IPS-18c (cell line): Measurements from ENCODE around the gene TMEM141.
"Not testable (repeated sequence)": the region's sequence is repeated elsewhere in the genome, so short reads cannot be mapped to it uniquely, and the experiment has no call there.

Experiments used
- H3K4me3 ChIP-seq: 2 replicates; pipeline ENCODE4 v1.7.0; 2013; ENCODE audit warnings: low read depth, mild to moderate bottlenecking, low read length, moderate library complexity; ENCODE audit not compliant: insufficient read depth
- H3K9me3 ChIP-seq: one replicate; pipeline ENCODE4 v1.6.1; 2013; ENCODE audit warnings: mild to moderate bottlenecking, low read length, moderate library complexity; ENCODE audit not compliant: control insufficient read depth, insufficient read depth

Gene TMEM141

DNA sequence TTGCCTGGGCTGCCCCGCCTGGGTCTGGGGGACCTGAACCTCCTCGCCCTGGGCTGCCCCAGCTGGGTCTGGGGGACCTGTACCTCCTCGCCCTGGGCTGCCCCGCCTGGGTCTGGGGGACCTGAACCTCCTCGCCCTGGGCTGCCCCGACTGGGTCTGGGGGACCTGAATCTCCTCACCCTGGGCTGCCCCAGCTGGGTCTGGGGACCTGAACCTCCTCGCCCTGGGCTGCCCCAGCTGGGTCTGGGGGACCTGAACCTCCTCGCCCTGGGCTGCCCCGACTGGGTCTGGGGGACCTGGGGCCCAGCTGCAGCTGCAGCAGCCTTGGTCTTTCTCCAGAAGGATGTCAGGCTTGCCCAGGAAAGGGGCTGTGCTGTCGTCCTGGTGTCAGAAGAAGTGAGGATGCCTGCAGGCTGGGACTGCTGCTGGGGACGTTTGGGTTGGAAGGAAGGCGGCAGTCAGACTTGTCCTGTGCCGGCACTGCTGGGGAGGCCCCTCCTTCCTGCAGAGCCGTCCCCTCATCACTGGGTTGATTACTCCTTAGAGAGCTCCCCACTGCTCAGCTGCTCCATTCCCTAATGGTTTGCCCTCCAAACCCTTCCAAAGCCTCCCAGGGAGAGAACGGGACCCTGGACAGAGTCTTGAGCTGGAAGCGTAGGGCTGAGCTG lies 42.4 kb downstream of the TMEM141 start:
- H3K4me3 ChIP-seq, H3K9me3 ChIP-seq: not testable (repeated sequence)

DNA sequence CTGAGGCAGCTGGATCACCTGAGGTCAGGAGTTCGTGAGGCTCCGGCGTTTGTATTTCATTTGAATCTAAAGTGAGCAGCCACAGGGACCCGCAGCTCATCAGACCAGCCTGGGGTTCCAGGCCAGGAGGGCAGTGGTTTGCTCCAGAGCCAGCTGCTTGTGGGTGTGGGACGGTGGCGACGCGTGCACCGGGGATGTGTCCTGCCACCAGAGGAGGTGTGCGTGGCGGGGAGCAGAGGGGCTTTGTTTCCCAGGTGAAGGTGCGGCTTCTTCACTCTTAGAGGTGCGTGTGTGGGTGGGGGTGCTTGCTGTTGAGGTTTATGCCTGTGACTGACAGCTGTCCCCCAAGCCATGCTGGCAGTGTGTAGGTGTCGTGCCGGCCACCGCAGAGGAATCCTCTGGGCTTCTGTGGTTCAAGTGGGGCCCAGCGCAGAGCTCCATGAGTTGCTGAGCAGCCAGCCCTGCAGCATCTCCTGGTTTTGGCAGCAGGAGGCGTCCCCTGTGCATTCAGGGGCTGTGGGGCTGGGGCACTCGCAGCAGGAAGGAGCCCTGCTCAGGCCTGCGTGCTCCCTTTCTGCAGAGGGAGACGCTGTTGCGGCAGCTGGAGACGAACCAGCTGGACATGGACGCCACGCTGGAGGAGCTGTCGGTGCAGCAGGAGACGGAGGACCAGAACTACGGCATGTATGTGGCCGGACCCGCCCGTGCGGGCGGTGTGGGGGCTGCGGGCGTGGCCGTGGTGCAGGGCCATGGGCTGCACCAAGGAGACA lies 44.2 kb downstream of the TMEM141 start:
- Histone ChIP-seq H3K4me3 (no peak overlapping the region), H3K9me3 (no peaks in the 10 kb centered on the region)

DNA sequence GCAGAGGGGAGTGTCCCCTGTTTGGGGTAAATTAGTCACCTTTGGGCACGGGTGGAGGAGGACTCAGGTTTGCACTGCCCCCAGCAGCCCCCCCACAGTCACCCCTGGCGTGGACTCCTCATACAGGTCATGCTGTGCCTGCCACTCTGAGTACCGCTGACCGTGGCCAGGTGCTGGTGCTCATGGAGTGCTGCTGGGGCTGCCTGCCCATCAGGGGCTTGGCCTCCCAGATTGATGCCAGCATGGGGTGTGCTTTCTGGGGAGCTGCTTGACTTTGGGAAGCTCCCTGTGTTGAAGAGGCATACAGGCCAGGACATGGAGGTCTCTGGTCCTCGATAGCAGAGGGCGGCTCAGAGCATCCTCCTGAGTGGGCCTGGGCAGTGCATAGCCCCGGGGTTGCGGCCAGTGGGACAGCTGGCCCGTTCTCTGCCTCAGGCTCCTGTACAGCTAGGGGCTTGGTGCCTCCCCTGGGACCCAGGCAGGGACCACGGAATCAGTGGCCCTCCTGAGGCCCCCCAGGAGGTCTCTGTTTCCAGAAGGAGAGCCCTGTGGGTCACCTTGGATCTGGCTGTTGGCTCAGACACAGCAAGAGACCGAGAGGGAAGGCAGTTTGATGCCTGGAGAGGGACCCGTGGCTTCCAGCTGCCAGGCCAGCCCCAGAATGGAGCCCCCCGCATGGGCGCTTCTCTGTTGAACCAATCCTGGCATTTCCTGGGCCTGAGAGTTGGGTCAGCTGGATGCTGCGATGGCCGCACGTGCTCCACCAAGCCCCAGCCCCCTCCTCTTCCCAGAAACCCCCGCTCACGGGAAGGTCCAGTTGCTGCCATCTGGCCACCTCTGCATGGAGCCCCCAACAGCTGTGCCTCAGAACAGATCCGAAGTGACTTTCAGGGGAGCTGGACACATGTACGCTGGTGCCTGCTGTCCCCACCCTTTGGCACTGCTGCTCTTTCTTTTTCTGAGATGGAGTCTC lies 45.1 kb downstream of the TMEM141 start:
- Histone ChIP-seq H3K4me3 (no peak overlapping the region), H3K9me3 (no peaks in the 10 kb centered on the region)

DNA sequence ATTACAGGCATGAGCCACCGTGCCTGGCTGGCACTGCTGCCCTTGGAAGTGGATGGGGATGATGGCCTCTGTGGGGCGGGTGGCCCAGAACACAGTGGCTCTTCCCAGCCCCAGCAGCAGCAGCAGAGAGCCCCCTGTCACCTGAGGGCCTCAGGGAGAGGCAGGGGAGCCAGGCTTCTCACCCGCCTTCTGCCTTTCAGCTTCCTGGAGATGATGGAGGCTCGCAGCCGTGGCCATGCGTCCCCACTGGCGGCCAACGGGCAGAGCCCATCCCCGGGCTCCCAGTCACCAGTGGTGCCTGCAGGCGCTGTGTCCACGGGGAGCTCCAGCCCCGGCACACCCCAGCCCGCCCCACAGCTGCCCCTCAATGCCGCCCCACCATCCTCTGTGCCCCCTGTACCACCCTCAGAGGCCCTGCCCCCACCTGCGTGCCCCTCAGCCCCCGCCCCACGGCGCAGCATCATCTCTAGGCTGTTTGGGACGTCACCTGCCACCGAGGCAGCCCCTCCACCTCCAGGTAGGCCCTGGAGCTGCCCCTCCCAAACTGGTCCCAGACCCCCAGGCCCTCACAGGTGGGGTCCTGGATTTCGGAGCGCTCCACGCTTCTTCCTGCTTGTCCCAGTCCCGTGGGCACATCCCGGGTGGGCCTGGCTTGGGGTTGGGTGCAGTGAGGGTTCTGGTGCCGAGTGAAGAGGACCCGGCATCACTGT lies 46.2 kb downstream of the TMEM141 start:
- Histone ChIP-seq H3K4me3 (no peak overlapping the region), H3K9me3 (no peaks in the 10 kb centered on the region)

DNA sequence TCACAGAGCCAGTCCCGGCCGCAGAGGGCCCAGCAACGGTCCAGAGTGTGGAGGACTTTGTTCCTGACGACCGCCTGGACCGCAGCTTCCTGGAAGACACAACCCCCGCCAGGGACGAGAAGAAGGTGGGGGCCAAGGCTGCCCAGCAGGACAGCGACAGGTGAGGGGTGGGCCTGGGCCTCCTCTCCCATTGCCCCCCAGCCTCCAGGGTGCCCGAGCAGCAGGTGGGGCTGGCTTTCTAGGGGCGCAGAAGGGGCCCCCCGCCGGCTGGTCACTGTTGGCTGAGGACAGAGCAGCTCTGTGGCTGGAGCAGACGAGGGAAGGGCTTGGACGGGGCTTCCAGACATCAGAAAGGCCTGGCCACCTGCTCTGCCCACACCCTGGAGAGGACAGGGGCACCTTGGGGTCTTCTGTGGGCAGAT lies 46.7 kb downstream of the TMEM141 start:
- H3K9me3 ChIP-seq, H3K4me3 ChIP-seq: not testable (repeated sequence)

DNA sequence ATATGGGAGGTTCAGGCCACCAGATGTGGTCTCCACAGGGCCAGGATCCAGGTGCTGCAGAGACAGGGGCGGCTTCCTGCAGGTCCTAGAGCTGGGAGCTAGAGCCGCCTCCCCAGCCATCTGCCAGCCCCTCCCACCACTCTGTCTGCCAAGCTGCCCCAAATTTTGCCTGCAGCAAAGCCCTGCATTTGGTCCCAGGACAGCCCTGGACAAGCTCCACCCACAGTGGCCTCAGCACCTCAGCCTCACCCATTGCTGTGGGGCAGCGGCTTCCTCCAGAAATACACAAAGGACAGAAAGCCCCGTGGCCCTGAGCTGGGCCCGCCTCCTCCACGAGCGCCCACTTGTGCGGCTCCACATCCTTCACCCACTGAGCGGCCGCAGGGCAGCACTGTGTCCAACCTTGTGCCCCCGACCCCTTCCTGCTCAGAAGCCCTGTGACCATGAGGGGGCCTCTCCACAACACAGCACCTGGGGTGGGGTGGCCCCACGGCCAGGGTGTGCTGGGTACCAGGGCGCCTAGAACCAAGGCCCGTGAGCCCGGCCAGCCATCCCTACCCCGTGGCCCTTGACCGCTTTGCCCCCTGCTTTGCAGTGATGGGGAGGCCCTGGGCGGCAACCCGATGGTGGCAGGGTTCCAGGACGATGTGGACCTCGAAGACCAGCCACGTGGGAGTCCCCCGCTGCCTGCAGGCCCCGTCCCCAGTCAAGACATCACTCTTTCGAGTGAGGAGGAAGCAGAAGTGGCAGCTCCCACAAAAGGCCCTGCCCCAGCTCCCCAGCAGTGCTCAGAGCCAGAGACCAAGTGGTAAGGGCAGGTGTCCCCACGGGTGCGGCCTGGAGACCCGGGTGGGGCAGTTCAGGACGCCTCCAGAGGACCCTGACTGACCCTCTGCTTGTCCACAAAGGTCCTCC lies 47.4 kb downstream of the TMEM141 start:
- H3K4me3 ChIP-seq: no peak overlapping the region
- no peaks in the 10 kb centered on the region for H3K9me3 ChIP-seq

DNA sequence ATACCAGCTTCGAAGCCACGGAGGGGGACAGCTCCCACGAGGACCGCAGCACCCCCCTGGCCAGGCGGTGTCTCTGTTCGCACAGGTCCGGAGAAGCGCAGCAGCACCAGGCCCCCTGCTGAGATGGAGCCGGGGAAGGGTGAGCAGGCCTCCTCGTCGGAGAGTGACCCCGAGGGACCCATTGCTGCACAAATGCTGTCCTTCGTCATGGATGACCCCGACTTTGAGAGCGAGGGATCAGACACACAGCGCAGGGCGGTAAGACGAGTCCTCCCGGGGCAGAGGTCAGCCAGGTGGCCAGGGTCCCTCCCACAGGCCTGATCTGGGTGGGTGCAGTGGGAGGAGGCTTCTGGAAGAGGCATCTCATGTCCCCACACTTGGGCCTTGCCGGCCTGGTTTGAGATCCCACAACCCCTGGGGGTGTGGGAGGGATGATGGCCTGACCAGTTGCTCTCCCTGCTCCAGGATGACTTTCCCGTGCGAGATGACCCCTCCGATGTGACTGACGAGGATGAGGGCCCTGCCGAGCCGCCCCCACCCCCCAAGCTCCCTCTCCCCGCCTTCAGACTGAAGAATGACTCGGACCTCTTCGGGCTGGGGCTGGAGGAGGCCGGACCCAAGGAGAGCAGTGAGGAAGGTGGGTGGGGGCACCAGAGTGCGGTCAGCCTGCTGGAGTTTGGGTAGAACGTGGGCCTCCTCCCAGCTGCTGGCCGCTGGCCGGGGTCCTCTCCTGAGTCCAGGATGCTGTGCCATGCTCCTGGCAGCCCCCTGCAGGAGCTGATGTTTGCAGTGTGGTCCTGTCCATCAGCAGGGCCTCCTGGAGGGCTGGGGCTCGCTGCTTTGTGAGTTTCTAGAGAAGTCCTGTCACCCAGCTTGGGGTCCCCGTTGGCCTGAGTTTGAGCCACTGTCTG lies 48.3 kb downstream of the TMEM141 start:
- Histone ChIP-seq H3K9me3 (no peaks in the 10 kb centered on the region), H3K4me3 (no peak overlapping the region)

DNA sequence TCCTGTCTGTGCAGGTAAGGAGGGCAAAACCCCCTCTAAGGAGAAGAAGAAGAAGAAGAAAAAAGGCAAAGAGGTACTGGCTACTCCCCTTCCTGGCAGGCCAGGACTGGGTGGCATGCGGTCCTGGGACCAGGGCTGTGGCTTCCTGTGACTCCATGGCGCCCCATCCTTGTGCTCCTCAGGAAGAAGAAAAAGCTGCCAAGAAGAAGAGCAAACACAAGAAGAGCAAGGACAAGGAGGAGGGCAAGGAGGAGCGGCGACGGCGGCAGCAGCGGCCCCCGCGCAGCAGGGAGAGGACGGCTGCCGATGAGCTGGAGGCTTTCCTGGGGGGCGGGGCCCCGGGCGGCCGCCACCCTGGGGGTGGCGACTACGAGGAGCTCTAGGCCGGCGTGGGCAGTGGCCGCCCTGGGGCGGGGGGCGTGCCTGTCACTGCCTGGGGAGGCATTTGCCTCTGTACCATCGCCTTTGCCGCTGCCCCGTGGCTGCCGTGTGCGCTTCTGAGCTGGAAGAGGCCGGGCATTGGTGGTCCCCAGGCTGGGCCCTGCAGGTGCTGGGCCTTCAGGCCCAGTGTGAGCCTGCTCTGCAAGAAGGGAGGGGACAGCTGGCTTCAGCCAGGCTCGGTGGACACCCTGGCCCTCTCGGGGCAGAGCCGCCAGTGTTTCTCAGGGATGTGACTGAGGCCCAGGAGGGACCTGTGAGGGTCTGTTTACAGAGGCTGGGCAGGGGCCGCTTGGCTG lies 49.2 kb downstream of the TMEM141 start:
- H3K9me3 ChIP-seq: peaks cover under 1% of the 10 kb centered on the region

DNA sequence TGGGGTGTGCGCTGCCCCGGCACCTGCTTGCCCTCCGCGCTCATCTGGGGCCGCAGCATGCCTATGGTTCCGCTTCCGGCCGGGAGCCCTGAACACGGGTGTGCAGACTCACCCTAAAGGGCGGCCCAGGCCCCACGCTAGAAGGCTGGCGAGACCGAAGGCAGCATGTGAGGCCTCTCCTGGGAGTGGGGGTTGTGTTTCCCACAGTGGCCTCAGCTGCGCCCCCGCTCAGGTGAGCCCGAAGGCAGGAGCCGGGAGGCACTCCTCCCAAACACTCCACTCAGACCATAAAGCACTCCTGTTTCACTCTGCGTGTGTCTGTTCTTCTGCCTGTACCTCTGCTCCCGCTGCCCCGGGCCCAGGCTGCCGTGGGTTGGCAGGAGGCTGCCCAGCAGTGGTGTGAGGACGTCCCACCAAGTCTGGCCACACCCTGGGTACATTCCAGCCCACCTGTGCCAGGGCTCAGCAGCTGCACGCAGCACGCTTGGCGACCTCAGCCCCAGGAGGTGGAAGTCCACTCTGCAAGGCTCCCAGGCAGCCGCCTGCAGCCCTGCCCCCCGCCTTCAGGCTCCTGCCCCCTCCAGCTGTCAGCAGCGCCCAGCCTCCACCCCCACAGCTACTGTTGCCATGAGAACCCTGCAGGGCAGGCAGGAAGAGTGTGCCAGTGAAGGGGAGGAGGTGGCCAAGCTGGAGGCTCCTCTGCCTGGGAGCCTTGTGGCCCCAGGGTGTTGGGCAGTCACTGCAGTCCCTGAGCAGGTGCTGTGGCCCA lies 49.9 kb downstream of the TMEM141 start:
- Histone ChIP-seq H3K9me3 (peaks cover 2% of the 10 kb centered on the region), H3K4me3 (no peak overlapping the region)

More for the DNA sequence above, 49.2 kb downstream of the TMEM141 start:
- no peak overlapping the region for H3K4me3 ChIP-seq

DNA sequence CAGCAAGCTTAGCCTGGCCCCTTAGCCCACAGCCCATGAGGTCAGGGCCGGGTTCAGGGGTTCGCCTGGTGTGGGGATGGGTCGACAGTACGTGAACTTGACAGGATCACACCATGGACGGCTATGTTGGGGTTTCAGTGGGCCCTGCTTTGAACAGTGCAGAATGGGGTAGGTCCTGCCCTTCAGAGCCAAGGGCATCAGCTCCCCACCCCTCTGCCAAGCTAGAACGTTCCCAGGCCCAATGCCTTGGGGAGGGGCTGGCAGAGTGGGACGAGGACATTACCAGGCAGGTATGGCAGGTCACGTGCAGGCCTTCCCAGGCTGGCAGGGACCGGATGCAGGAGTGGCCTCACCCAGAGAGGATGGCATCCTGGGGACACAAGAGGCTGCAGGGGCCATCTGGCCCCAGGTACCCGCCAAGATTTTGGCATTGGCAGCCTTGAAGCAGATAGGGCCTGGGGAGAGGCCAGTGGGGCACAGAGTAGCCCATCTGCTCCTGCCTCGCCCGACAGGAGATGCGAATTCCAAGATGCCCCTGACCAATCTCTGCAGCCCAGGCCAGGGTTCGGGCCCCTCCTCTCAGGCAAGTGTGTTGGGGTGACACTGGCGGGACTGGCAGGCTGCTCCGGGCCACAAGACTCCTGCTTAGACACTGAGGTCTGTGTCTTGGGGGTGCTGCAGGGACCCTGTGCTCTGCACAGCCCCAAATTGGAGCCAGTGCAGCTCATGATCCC lies 50.7 kb downstream of the TMEM141 start:
- H3K4me3 ChIP-seq, H3K9me3 ChIP-seq: not testable (repeated sequence)

DNA sequence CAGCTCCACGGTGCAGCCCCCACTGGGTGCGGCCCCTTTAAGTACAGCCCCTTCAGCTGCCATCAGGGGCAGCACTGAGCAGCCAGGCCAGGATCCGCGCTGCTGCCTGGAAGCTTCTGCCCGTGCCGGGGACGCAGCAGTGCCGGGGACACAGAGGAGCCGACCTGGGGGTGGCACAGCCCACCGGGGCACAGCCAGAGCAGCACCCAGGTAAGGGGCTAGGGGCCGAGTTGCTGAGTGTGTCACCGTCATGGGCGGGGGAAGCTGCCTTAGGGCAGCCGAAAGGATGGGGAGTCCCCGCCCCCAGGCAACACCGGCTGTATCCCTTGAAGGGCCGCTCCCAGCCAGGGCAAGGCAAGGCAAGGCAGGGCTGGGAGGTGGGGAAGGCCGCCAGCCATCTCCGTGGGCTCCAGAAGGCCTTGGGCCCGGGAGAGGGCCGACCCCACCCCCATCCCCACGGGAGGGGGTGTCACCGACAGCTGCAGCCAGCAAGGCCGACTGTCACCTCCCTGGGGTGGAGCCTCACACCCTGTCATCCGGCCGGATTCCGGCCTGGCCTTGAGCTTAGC lies 51.3 kb downstream of the TMEM141 start, which contains the start of gene AJM1:
Gene AJM1 (plus strand): TSS at position 99 of the 569 bp plus-strand sequence. CDS start 1,937 bp downstream, outside the sequence.
- not testable (repeated sequence) for H3K9me3 ChIP-seq, H3K4me3 ChIP-seq
